AG09319 (cell line): Measurements from ENCODE around the gene SORL1.

Experiments
- DNase-seq: peaks from one replicate; pipeline ENCODE4 v3.0.0-alpha.2; 2010; ENCODE audit warnings: low read depth; ENCODE audit errors: extremely low read depth
- CTCF ChIP-seq: IDR thresholded peaks from 2 replicates; pipeline ENCODE4 v1.5.1; 2011; ENCODE audit warnings: low read depth, mild to moderate bottlenecking, inconsistent platforms, low read length, moderate library complexity

SORL1 gene

GRCh38 chr11:121469910-121470309 lies 17.8 kb downstream of the SORL1 start:
- no peak for DNase-seq
- no peak for TF ChIP-seq CTCF

GRCh38 chr11:121471167-121471566 lies 19.1 kb downstream of the SORL1 start:
- TF ChIP-seq CTCF = no peak
- DNase-seq = no peak

GRCh38 chr11:121472312-121472711 lies 20.2 kb downstream of the SORL1 start:
- TF ChIP-seq CTCF = no peak
- DNase-seq = no peak

- no peak for DNase-seq
- no peak for TF ChIP-seq CTCF
Measured at GRCh38 chr11:121473064-121473777, 21.1 kb downstream of the SORL1 start.

GRCh38 chr11:121474680-121475079 lies 22.6 kb downstream of the SORL1 start:
- no peak for DNase-seq
- TF ChIP-seq CTCF = no peak

- no peak for DNase-seq
- TF ChIP-seq CTCF = no peak
Measured at GRCh38 chr11:121476379-121477032, 24.4 kb downstream of the SORL1 start.

- no peak for TF ChIP-seq CTCF
- no peak for DNase-seq
Measured at GRCh38 chr11:121478226-121478894, 26.2 kb downstream of the SORL1 start.
